SU-DHL-6 (cell line): ENCODE results near the gene CCDC86.

Experiments
- EZH2phosphoT487 ChIP-seq: fragments of 200-600 bp; sonication (generic), shearing (Covaris generic); conservative IDR thresholded peaks from 2 replicates; pipeline ENCODE4 v1.6.1; 2018; ENCODE audit warnings: mild to moderate bottlenecking, antibody characterized with exemption, low read length, moderate library complexity, mixed read lengths
- TF ChIP-seq, protein P1 (sequence below): fragments of 200-600 bp; sonication (generic); IDR thresholded peaks from one replicate; pipeline ENCODE4 v1.5.1; 2017; ENCODE audit warnings: antibody characterized with exemption, mild to moderate bottlenecking, low read length, moderate library complexity; ENCODE audit not compliant: insufficient read depth, poor library complexity, severe bottlenecking

GRCh38 chr11:60792521-60792920 lies 49.4 kb upstream of the CCDC86 start:
- no peak for TF ChIP-seq EZH2phosphoT487
- TF ChIP-seq, protein P1, sequence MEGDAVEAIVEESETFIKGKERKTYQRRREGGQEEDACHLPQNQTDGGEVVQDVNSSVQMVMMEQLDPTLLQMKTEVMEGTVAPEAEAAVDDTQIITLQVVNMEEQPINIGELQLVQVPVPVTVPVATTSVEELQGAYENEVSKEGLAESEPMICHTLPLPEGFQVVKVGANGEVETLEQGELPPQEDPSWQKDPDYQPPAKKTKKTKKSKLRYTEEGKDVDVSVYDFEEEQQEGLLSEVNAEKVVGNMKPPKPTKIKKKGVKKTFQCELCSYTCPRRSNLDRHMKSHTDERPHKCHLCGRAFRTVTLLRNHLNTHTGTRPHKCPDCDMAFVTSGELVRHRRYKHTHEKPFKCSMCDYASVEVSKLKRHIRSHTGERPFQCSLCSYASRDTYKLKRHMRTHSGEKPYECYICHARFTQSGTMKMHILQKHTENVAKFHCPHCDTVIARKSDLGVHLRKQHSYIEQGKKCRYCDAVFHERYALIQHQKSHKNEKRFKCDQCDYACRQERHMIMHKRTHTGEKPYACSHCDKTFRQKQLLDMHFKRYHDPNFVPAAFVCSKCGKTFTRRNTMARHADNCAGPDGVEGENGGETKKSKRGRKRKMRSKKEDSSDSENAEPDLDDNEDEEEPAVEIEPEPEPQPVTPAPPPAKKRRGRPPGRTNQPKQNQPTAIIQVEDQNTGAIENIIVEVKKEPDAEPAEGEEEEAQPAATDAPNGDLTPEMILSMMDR: no peak
